Lower leg skin (tissue), 4 donors: ENCODE measurements around the gene ITSN1. TPM values are rescaled to one million over a fixed set of nuclear protein-coding genes. Genes with fewer than 3 reads are reported as not detected.

Experiments
- DNase-seq, 2 donors: peaks; one replicate each; pipeline ENCODE4 v3.0.0-alpha.2; 2019; ENCODE audit warnings: low spot score in 2 of 2
- H3K4me3 ChIP-seq: fragments of 200-600 bp; sonication (generic); 2 replicates; pipeline ENCODE4 v1.5.1; 2017; ENCODE audit warnings: mild to moderate bottlenecking, low read depth; ENCODE audit not compliant: poor library complexity, severe bottlenecking
- POLR2A ChIP-seq, 2 donors: fragments of 450-650 bp; IDR thresholded peaks; one replicate each; pipeline ENCODE4 v1.6.1; 2016 to 2017; ENCODE audit warnings: antibody characterized with exemption in 2 of 2, mild to moderate bottlenecking in 1 of 2, moderate library complexity in 1 of 2
- WGBS, 2 donors: methylation state at CpG; one replicate each; pipeline ENCODE4 v1.1.5; 2018; 5-methylcytosine and 5-hydroxymethylcytosine counted together
- intact Hi-C: fragments of 100-400 bp; cut with DNase I; formaldehyde crosslinking; loops from one replicate; pipeline ENCODE4 v1.15.0; 2023; ENCODE audit warnings: low total_unique reads
- total RNA-seq, 4 donors: library from RNA; depleted of rRNA; stranded (reverse); fragments of >200 nt; gene quantifications; one replicate each; pipeline ENCODE4 v1.1.0, GENCODE V29; 2016
- TF ChIP-seq, protein P1 (sequence below), 3 donors: fragments of 450-650 bp; IDR thresholded peaks; one replicate each; pipeline ENCODE4 v1.5.1; 2016; ENCODE audit warnings: antibody characterized with exemption in 3 of 3, mild to moderate bottlenecking in 3 of 3, moderate library complexity in 2 of 3

ITSN1 gene
- total RNA-seq, 4 donors from 2014 or later = 17.4 to 39.5 (median 31.7) TPM

GRCh38 chr21:33648555-33648954 is 6.3 kb downstream of the ITSN1 start:
- intact Hi-C loops = no loop called here
- TF ChIP-seq, protein P1, sequence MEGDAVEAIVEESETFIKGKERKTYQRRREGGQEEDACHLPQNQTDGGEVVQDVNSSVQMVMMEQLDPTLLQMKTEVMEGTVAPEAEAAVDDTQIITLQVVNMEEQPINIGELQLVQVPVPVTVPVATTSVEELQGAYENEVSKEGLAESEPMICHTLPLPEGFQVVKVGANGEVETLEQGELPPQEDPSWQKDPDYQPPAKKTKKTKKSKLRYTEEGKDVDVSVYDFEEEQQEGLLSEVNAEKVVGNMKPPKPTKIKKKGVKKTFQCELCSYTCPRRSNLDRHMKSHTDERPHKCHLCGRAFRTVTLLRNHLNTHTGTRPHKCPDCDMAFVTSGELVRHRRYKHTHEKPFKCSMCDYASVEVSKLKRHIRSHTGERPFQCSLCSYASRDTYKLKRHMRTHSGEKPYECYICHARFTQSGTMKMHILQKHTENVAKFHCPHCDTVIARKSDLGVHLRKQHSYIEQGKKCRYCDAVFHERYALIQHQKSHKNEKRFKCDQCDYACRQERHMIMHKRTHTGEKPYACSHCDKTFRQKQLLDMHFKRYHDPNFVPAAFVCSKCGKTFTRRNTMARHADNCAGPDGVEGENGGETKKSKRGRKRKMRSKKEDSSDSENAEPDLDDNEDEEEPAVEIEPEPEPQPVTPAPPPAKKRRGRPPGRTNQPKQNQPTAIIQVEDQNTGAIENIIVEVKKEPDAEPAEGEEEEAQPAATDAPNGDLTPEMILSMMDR (IDR thresholded peaks at IDR 0.05) = no peak
- no peak for TF ChIP-seq POLR2A (IDR thresholded peaks at IDR 0.05)
- no peak overlapping the region for H3K4me3 ChIP-seq
- 96 to 100% methylated on average over 1 of the region's 1 CpG for WGBS, 2 donors
- no peak for DNase-seq

GRCh38 chr21:33650230-33650629 is 7.9 kb downstream of the ITSN1 start:
- no peak for TF ChIP-seq POLR2A (IDR thresholded peaks at IDR 0.05)
- TF ChIP-seq, protein P1 (IDR thresholded peaks at IDR 0.05) = no peak
- no peak for DNase-seq
- intact Hi-C loops = no loop called here
- H3K4me3 ChIP-seq = no peak overlapping the region
- 81 to 82% methylated on average over 7 of the region's 7 CpGs for WGBS, 2 donors

DNA sequence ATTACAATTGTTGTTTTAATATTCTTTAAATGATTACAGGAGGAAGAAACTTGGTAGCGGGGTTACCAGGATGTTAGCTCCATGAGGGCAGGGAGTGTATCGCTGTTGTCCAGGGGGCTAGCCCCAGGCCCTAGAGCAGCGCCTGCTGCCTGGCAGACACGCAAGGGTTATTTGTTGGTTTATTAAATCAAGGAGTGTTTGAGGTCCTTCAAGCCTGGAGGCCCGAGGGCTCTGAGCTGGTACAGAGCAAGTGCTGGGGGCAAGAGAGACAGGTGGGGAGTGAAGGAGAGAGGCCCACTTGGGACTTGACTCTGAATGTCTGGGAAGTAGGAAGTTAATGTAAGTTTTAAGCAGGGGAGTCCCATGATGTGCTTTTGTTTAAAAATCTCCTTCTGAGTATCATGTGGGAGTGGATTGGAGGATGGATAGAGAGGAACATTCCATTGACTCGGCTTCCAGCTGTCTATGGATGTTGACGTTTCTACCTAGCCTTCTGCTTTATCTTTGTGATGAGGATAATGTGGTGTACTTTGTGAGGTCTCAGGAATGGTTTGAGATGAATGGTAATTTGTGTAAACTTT is 8.7 kb downstream of the ITSN1 start:
- TF ChIP-seq, protein P1 (IDR thresholded peaks at IDR 0.05) = no peak
- no peak for TF ChIP-seq POLR2A (IDR thresholded peaks at IDR 0.05)
- intact Hi-C loops = no loop called here
- no peak for DNase-seq
- no peak overlapping the region for H3K4me3 ChIP-seq
- WGBS, 2 donors = 77 to 81% methylated on average over 7 of the region's 7 CpGs

DNA sequence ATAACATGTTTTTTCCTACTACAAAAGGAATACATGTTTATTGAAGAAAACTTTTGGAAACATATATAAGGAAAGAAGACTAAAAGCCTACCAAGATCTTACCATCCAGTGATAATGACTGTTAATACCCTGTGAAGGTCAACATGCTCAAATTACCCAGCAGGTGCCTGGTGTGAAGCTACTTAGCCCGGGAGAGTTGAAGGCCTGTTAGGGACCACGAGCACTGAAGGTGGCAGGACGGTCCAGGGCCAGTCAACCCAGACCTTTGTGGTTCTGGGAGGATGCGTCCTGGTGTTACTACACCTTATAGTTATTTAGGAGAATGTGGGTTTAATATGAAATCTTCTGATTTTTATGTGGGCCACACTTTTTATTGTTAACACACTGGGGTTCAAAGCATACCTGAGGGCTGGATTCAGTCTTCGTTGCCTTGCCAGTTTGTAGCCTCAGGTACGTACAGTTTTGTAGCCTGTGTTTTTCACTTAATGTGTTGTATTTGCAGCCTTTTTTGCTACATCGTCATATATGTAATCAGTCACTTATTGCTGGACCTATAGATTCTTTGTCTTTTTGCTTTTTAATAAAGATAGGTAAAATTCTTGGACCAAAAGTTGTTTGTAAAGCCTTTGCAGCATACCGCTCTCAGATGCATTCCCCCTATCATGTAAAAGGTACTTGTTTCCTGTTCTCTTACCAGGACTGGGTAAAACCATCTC is 9.8 kb downstream of the ITSN1 start:
- no peak for DNase-seq
- 88% methylated on average over 8 of the region's 8 CpGs for WGBS, 2 donors
- no peak for TF ChIP-seq POLR2A (IDR thresholded peaks at IDR 0.05)
- TF ChIP-seq, protein P1 (IDR thresholded peaks at IDR 0.05) = no peak
- H3K4me3 ChIP-seq = no peak overlapping the region
- intact Hi-C loops = no loop called here

DNA sequence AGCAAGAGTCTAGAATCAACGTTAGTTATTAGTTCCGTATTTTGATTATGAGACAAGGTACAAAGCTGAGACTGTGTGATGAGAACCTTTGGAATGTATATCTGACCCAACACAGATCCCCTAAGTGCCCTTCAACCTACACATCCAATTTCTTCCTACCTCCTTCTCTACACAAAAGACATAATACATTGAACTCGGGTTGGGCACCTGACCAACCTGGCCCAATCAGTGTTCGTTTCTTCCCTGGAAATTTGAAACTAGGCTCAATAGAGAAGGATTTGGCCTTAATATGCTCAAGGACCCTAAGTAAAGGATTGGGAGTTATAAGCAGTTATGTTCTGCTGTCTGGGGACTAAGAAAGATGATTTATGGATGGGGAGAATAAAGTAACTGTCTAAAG is 12.1 kb downstream of the ITSN1 start:
- 94 to 95% methylated on average over 4 of the region's 4 CpGs for WGBS, 2 donors
- no peak for TF ChIP-seq POLR2A (IDR thresholded peaks at IDR 0.05)
- TF ChIP-seq, protein P1 (IDR thresholded peaks at IDR 0.05) = no peak
- DNase-seq = no peak
- intact Hi-C loops = no loop called here
- no peak overlapping the region for H3K4me3 ChIP-seq
